Left renal pelvis (tissue), 4 donors: ENCODE data around the gene APOC3. TPM values are rescaled to one million over a fixed set of nuclear protein-coding genes. Genes with fewer than 3 reads are reported as not detected.

Experiments used
- DNase-seq, 4 donors: peaks; one replicate each; pipeline ENCODE4 v3.0.0-alpha.2; 2013; ENCODE audit warnings: low read depth in 4 of 4, low spot score in 3 of 4
- polyA plus RNA-seq, 4 donors: library from polyadenylated mRNA; unstranded; fragments of 120-200 nt; gene quantifications; one replicate each; pipeline ENCODE4 v1.2.1, GENCODE V29; 2013; ENCODE audit not compliant: insufficient read length in 4 of 4

Gene APOC3
- polyA plus RNA-seq, 4 donors, result 3.2 to 13.7 (median 9.4) TPM

- DNase-seq, result no peak
Measured at GRCh38 chr11:116869610-116870009, 39.9 kb downstream of the APOC3 start.

GRCh38 chr11:116870054-116870453 is 40.3 kb downstream of the APOC3 start:
- no peak for DNase-seq

GRCh38 chr11:116871248-116871647 is 41.5 kb downstream of the APOC3 start:
- DNase-seq, result no peak

DNA sequence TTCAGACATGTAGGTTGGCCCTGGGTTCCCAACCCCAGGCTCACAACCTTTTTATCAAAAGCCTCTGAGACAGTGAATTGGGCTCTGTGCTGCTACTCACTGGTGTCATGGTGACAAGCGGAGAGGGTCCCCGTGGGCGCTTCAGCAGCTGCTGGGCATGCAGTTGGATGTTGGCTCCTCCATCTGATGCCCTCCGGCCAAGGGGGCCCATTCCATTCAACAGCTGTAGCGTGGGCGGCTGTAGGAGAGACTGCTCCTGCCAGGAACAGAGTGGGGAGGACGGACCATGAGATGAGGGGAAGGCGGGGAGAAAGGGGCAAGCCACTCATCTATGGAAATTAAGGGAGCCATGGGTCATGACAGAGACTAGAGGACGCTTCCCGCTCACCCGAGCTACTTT is 43.7 kb downstream of the APOC3 start:
- DNase-seq, result no peak

GRCh38 chr11:116874251-116874650 is 44.5 kb downstream of the APOC3 start:
- no peak for DNase-seq

- no peak for DNase-seq
Measured at GRCh38 chr11:116875194-116875593, 45.5 kb downstream of the APOC3 start.

GRCh38 chr11:116876656-116877055 is 46.9 kb downstream of the APOC3 start:
- no peak for DNase-seq

- peak; percentile 44 to 65 (median 54) for DNase-seq
Measured at GRCh38 chr11:116879800-116880625, 50.3 kb downstream of the APOC3 start.

GRCh38 chr11:116881143-116881542 is 51.4 kb downstream of the APOC3 start:
- DNase-seq, result peak in 1 of 4 donors; percentile 33

GRCh38 chr11:116882386-116882785 is 52.7 kb downstream of the APOC3 start:
- DNase-seq, result no peak

Other genes with a start within 250 kb of the APOC3 start
- 10 to 100 TPM; 30.6 to 38.9 (median 34.4) TPM for gene BUD13, start 56.9 kb upstream of the APOC3 start, polyA plus RNA-seq
- 10 to 100 TPM; 30.7 to 59.8 (median 56.4) TPM for gene ZPR1, start 41.9 kb upstream of the APOC3 start, polyA plus RNA-seq
- not detected for gene APOA5, start 38.0 kb upstream of the APOC3 start, polyA plus RNA-seq
- gene APOA4, start 6.6 kb upstream of the APOC3 start, polyA plus RNA-seq, result not detected
- gene APOA1, start 7.7 kb downstream of the APOC3 start, polyA plus RNA-seq, result 100 to 1,000 TPM in 2 of 4 donors, 10 to 100 TPM in 2; 53.5 to 128 (median 89.6) TPM